ENCODE measurements around the gene ALDH4A1.
A peak's percentile ranks its signal among the peaks of the same experiment; 100 is the strongest.

The ALDH4A1 gene

DNA sequence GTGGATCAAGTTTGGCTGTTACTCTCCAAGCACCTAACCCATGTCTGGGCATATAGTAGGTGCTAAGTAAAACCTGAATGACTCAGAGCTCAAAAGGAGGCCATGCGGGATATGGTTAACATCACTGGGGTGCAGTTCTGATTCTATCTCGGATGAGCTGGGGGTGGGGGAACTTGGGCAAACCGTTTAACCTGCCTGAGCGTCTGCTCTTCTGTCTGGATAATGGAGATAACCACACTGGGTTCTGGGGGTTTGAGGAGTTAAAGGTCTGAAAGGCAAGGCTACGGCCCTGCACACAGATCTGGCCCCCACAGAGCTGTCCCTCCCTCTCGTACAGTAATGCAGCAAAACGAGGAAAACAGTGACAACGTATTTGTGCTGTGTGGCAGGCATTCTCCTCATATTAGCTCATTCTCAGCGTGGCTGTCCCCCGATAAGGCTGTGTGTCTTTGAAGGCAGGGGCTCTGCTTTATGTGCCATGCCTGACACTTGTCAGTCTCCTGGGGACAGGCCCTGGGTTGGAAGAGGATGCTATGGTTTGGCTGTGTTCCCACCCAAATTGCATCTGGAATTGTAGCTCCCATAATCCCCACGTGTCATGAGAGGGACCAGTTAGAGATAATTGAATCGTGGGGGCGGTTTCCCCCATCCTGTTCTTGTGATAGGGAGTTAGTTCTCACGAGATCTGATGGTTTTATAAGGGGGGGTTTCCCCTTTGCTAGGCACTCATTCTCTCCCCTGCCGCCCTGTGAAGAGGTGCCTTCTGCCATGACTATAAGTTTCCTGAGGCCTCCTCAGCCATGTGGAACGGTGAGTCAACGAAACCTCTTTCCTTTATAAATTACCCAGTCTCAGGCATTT lies 6.8 kb upstream of the ALDH4A1 start:
- no peaks in the 10 kb centered on the region for H3K79me2 ChIP-seq (ENCODE audit: low read length)
- H3K27me3 ChIP-seq (replicated peaks; ENCODE audit: insufficient read depth, low read length): no peaks in the 10 kb centered on the region
- no peak overlapping the region for H3K27ac ChIP-seq (ENCODE audit: low read length)
- DNase-seq: no peak
- no peaks in the 10 kb centered on the region for H3K9me2 ChIP-seq (replicated peaks; ENCODE audit: insufficient read depth, low read length)
- H3K36me3 ChIP-seq (replicated peaks; ENCODE audit: insufficient read depth, low read length): no peaks in the 10 kb centered on the region
- H2AFZ ChIP-seq (ENCODE audit: low read length): no peak overlapping the region
- H3F3A ChIP-seq (ENCODE audit: insufficient read depth, low read length): no peaks in the 10 kb centered on the region
- H4K20me1 ChIP-seq (ENCODE audit: insufficient read depth, low read length): no peaks in the 10 kb centered on the region
- H3K9ac ChIP-seq (ENCODE audit: low read length): no peak overlapping the region
- TF ChIP-seq EZH2 (optimal IDR thresholded peaks at IDR 0.05; ENCODE audit: low read depth, low read length) (no peak), EZH2phosphoT487 (IDR thresholded peaks at IDR 0.05; ENCODE audit: low read length) (no peak)
- TF ChIP-seq, protein P1, sequence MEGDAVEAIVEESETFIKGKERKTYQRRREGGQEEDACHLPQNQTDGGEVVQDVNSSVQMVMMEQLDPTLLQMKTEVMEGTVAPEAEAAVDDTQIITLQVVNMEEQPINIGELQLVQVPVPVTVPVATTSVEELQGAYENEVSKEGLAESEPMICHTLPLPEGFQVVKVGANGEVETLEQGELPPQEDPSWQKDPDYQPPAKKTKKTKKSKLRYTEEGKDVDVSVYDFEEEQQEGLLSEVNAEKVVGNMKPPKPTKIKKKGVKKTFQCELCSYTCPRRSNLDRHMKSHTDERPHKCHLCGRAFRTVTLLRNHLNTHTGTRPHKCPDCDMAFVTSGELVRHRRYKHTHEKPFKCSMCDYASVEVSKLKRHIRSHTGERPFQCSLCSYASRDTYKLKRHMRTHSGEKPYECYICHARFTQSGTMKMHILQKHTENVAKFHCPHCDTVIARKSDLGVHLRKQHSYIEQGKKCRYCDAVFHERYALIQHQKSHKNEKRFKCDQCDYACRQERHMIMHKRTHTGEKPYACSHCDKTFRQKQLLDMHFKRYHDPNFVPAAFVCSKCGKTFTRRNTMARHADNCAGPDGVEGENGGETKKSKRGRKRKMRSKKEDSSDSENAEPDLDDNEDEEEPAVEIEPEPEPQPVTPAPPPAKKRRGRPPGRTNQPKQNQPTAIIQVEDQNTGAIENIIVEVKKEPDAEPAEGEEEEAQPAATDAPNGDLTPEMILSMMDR (IDR thresholded peaks at IDR 0.05; ENCODE audit: low read length): no peak
- H3K4me3 ChIP-seq (ENCODE audit: low read length): no peak overlapping the region
- H3K4me2 ChIP-seq (ENCODE audit: low read depth, low read length): no peak overlapping the region
- H3K4me1 ChIP-seq (ENCODE audit: low read length): no peaks in the 10 kb centered on the region
- no peaks in the 10 kb centered on the region for H3K9me3 ChIP-seq (replicated peaks; ENCODE audit: insufficient read depth, low read length)

DNA sequence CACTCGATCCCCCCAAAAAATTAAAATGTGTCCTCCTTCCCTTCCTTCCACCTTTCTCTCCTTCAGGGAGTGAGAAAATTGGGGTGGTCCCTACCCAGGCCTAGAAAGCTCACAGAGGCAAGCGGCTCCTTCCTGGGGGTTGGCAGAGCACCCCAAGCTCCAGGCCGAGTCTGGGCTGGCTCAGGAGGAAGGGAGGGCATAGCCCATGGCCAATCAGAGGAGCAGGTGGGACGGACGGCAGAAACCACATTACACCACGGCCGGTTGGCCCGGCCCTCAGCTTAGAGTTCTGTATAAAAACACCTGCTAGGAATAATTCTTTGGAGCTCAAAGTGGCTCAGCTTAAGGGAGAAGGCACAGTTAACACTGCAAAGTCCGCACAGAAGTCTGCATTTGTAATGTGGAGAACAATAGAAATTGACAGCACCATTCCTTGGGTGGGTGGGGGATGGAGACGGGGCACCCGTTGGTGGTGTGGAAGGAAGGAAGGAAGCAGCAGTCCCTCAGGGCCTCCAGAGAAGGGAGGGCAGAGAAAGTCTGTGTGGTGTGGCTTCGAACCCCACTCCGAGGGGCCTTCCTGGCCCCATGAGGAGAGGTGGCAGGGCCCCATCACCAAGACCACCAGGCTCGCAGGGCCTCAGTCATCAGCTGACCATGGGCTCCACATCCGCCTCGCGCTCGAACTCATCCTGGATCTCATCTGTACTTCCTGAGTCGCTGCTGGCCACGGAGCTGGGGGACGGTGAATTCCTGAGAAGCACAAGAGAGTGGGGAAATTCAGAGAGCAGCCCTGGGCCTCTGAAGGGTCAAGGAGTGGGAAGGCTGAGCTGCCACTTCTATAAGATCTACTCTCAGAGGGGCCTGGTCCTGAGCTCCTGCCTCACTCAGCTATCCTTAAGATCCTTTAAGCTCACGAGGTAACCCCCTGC lies 5.8 kb upstream of the ALDH4A1 start:
- Histone ChIP-seq H3K79me2 (ENCODE audit: low read length) (no peaks in the 10 kb centered on the region), H3K36me3 (replicated peaks; ENCODE audit: insufficient read depth, low read length) (no peaks in the 10 kb centered on the region), H3K4me3 (ENCODE audit: low read length) (no peak overlapping the region), H3K9me2 (replicated peaks; ENCODE audit: insufficient read depth, low read length) (no peaks in the 10 kb centered on the region), H3K27me3 (replicated peaks; ENCODE audit: insufficient read depth, low read length) (no peaks in the 10 kb centered on the region), H3K9ac (ENCODE audit: low read length) (no peak overlapping the region), H2AFZ (ENCODE audit: low read length) (no peak overlapping the region), H3K27ac (ENCODE audit: low read length) (no peak overlapping the region), H3K9me3 (replicated peaks; ENCODE audit: insufficient read depth, low read length) (no peaks in the 10 kb centered on the region), H4K20me1 (ENCODE audit: insufficient read depth, low read length) (no peaks in the 10 kb centered on the region), H3K4me1 (ENCODE audit: low read length) (0 out of 2 replicates have a peak, but pooled peaks cover 6% of the 10 kb centered on the region), H3K4me2 (ENCODE audit: low read depth, low read length) (no peak overlapping the region), H3F3A (ENCODE audit: insufficient read depth, low read length) (no peaks in the 10 kb centered on the region)
- TF ChIP-seq, protein P1 (IDR thresholded peaks at IDR 0.05; ENCODE audit: low read length): no peak
- TF ChIP-seq EZH2 (optimal IDR thresholded peaks at IDR 0.05; ENCODE audit: low read depth, low read length): no peak
- no peak for DNase-seq

DNA sequence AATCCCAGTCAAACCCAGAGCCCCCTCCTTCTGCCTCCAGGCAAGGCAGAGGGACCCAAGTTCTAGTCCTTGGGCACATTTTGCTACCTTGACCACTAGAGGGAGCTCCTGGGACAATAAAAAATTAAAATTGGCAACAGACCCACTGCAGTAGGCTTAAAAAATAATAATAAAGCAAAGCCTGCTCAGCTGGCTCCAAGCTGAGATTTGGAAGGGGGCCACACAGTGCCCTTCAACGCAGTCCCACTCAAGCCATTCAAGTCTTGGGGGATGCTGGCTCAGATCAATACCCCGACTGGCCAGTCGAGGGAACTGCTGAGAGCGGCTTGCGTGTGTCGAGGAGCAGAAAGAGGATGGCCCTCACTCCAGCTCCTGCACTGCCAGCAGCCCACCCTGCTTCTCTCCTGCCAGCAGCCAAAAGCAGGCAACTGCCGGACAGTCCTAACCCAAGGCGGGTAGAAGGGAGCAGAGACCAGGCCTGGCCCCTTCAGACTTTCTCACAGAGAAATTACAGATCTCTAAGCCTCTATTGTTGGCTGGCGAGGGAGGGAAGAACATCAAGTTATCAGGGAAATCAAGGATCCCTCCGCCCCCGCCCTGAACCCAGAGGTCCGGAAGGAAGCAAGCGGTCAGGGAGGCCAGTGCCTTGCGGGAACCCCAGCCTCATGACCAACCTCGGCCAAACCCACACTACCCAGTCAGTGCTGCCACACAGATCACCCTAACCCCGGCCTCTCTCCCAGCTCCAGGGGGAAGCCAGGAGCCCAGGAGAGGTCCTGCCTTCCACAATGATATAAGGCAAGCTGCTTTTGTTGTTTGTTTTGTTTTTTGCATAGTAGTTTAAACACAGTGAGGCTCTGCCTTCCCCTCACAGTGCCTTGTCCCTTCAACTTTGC lies 4.9 kb upstream of the ALDH4A1 start:
- peak; percentile 60 for DNase-seq
- Histone ChIP-seq H3K4me1 (ENCODE audit: low read length) (0 out of 2 replicates have a peak, but pooled peaks cover 6% of the 10 kb centered on the region), H3K9me3 (replicated peaks; ENCODE audit: insufficient read depth, low read length) (no peaks in the 10 kb centered on the region), H3K36me3 (replicated peaks; ENCODE audit: insufficient read depth, low read length) (no peaks in the 10 kb centered on the region), H3K27me3 (replicated peaks; ENCODE audit: insufficient read depth, low read length) (no peaks in the 10 kb centered on the region), H3F3A (ENCODE audit: insufficient read depth, low read length) (no peaks in the 10 kb centered on the region), H3K4me2 (ENCODE audit: low read depth, low read length) (no peak overlapping the region), H3K9ac (ENCODE audit: low read length) (no peak overlapping the region), H3K27ac (ENCODE audit: low read length) (no peak overlapping the region), H3K79me2 (ENCODE audit: low read length) (no peaks in the 10 kb centered on the region), H3K4me3 (ENCODE audit: low read length) (no peak overlapping the region), H4K20me1 (ENCODE audit: insufficient read depth, low read length) (no peaks in the 10 kb centered on the region), H3K9me2 (replicated peaks; ENCODE audit: insufficient read depth, low read length) (no peaks in the 10 kb centered on the region), H2AFZ (ENCODE audit: low read length) (no peak overlapping the region)
- TF ChIP-seq EZH2 (optimal IDR thresholded peaks at IDR 0.05; ENCODE audit: low read depth, low read length) (no peak), EZH2phosphoT487 (IDR thresholded peaks at IDR 0.05; ENCODE audit: low read length) (no peak)
- TF ChIP-seq, protein P1 (IDR thresholded peaks at IDR 0.05; ENCODE audit: low read length): peak; percentile 85
